Measurements from ENCODE around the gene SLC5A3.

SLC5A3 gene

DNA sequence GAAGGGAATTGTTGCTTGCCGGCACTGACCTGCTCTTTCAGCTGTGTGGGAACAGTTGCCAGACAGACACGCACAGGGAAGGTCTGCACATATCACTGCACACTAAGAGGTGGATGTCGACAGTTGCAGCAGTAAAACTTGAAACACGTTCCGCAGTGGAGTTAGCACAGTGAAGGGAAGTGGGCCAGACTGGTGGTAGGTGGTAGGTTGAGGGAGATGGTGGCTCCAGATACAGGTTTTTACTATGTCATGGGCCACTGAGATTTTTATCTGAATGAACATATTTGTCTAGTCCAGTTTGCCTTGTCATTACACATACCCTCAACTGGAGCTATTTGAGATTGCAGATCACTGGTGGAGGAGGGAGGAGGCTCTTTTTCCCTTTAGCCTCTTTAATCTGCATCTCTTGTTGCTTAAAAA, 13.5 kb downstream of the SLC5A3 start:
- H3K9ac ChIP-seq (ENCODE audit: low read length), result no peak overlapping the region
- peaks cover 36% of the 10 kb centered on the region for H3K4me1 ChIP-seq (ENCODE audit: control insufficient read depth, low read depth, low read length)
- H3K36me3 ChIP-seq (ENCODE audit: control insufficient read depth, low read depth, low read length), result no peaks in the 10 kb centered on the region

DNA sequence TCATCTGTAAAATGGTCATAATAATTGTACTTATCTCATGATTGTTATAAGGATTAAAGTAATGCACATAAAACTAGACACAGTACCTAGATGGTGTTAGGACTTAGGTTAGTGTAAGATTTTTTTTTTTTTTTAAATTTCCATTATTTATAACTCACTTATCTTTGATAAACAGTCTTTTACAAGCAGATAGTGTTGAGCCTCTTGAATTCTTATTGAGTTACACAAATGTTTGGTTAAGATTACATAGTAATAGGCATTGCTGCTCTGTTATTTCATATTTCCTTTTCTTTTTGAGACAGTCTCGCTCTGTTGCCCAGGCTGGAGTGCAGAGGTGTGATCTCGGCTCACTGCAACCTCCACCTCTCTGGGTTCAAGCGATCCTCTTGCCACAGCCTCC, 15.4 kb downstream of the SLC5A3 start:
- Histone ChIP-seq H3K4me3 (ENCODE audit: low read length) (no peak overlapping the region), H3K36me3 (ENCODE audit: control insufficient read depth, low read depth, low read length) (peaks cover under 1% of the 10 kb centered on the region), H3K27ac (ENCODE audit: low read length) (no peak overlapping the region), H3K9ac (ENCODE audit: low read length) (no peak overlapping the region), H3K9me3 (ENCODE audit: control insufficient read depth, low read depth, low read length) (no peaks in the 10 kb centered on the region), H3K27me3 (ENCODE audit: control insufficient read depth, insufficient read depth, low read length) (no peaks in the 10 kb centered on the region), H3K4me1 (ENCODE audit: control insufficient read depth, low read depth, low read length) (peaks cover 41% of the 10 kb centered on the region)

More for the DNA sequence above, 13.5 kb downstream of the SLC5A3 start:
- no peak overlapping the region for H3K27ac ChIP-seq (ENCODE audit: low read length)
- H3K27me3 ChIP-seq (ENCODE audit: control insufficient read depth, insufficient read depth, low read length), result no peaks in the 10 kb centered on the region
- H3K4me3 ChIP-seq (ENCODE audit: low read length), result no peak overlapping the region
- H3K9me3 ChIP-seq (ENCODE audit: control insufficient read depth, low read depth, low read length), result no peaks in the 10 kb centered on the region

DNA sequence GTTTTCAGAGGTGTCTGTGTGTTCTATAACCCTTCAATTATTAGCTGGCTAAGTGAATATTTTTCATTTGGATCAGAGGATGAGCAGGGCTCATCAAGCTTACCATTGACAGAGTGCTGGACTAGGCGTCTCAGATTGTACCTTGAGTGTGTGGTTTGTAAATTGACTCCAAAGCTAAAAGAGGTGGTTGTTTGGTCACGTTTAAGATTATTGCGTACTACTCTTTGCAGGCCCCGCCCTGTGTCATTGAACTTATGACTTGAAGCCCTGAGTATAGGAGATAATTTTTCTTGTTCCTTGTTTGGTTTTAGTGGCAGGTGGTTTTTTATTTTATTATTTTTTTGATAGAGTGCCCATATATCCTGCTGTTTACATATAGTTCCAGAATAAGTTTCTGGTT, 17.7 kb downstream of the SLC5A3 start:
- Histone ChIP-seq H3K27me3 (ENCODE audit: control insufficient read depth, insufficient read depth, low read length) (no peaks in the 10 kb centered on the region), H3K36me3 (ENCODE audit: control insufficient read depth, low read depth, low read length) (peaks cover 16% of the 10 kb centered on the region), H3K9me3 (ENCODE audit: control insufficient read depth, low read depth, low read length) (no peaks in the 10 kb centered on the region), H3K4me3 (ENCODE audit: low read length) (no peak overlapping the region), H3K4me1 (ENCODE audit: control insufficient read depth, low read depth, low read length) (peaks cover 21% of the 10 kb centered on the region), H3K9ac (ENCODE audit: low read length) (no peak overlapping the region), H3K27ac (ENCODE audit: low read length) (no peak overlapping the region)

DNA sequence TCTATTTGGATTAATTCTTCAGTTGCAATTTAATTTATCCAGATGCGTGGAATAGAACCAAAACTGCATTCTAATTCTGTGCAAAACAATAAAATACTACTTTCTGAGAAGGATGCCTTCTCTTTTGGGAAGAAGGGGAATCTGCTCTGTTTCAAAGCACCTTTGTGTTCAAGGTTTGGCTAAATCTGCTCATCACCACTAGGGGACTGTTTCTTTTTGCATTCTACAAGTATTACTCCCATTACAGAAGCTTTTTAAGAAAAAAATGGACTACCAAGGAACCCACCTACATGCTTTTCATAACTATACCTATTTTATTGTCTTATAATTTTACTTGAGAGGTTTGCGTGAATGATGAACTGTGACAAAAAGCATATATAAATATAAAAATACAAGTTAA, 18.2 kb downstream of the SLC5A3 start:
- Histone ChIP-seq H3K36me3 (ENCODE audit: control insufficient read depth, low read depth, low read length) (peaks cover 18% of the 10 kb centered on the region), H3K27me3 (ENCODE audit: control insufficient read depth, insufficient read depth, low read length) (no peaks in the 10 kb centered on the region), H3K9ac (ENCODE audit: low read length) (no peak overlapping the region), H3K4me3 (ENCODE audit: low read length) (no peak overlapping the region), H3K27ac (ENCODE audit: low read length) (no peak overlapping the region), H3K4me1 (ENCODE audit: control insufficient read depth, low read depth, low read length) (peaks cover 17% of the 10 kb centered on the region), H3K9me3 (ENCODE audit: control insufficient read depth, low read depth, low read length) (no peaks in the 10 kb centered on the region)

DNA sequence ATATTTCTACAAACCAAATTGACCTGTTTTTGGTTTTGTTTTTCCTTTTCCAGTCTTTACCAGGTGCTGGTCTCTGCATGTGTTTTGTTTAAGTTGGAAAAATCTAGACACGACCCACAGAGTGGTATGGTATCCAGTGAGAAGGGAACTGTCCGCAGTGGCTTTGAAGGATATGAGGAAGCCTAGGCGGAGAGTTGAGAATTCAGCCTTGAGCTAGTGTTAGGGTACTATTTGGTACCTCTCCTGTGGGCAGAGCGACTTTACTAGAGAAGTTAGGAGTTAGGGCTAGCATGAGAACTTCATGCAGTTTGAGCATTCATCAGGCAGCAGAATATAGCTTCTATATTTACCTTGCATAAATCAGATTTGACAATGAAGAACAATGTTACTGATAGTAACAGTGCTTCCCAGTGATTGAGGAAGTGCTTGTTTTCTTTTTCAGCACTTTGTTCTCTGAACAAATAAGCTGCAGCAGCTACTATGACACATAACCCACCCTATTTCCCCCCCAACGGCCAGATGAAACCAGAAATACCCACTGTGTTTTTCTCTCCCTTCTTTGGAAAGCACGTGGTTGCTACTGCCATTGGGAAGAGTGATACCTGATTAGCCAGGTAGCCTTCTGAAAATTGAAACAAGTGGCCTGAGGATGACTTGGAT, 19.0 kb downstream of the SLC5A3 start:
- H3K9me3 ChIP-seq (ENCODE audit: control insufficient read depth, low read depth, low read length), result no peaks in the 10 kb centered on the region
- no peaks in the 10 kb centered on the region for H3K27me3 ChIP-seq (ENCODE audit: control insufficient read depth, insufficient read depth, low read length)
- H3K9ac ChIP-seq (ENCODE audit: low read length), result no peak overlapping the region
- peaks cover 18% of the 10 kb centered on the region for H3K36me3 ChIP-seq (ENCODE audit: control insufficient read depth, low read depth, low read length)
- H3K4me1 ChIP-seq (ENCODE audit: control insufficient read depth, low read depth, low read length), result peaks cover 16% of the 10 kb centered on the region
- no peak overlapping the region for H3K27ac ChIP-seq (ENCODE audit: low read length)
- no peak overlapping the region for H3K4me3 ChIP-seq (ENCODE audit: low read length)

DNA sequence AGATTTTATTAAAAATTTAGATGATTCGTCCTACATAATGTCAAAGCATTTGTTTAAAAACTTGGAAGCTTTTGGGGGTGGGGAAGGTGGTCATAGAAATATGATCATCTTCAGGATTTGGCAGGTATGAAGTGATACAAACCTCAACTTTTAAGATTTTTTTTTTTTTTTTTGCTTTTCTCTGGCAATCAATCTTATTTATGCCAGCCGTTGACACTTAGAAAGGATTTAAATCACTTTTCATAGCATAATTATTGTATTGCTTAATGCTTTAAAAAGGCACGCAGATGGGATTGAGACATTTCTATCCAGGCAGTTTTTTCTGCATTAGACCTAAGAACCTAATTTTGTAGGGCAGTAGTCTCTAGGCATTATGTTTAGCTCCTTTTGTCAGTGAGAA, 19.7 kb downstream of the SLC5A3 start:
- Histone ChIP-seq H3K4me1 (ENCODE audit: control insufficient read depth, low read depth, low read length) (peaks cover 10% of the 10 kb centered on the region), H3K9ac (ENCODE audit: low read length) (no peak overlapping the region), H3K27me3 (ENCODE audit: control insufficient read depth, insufficient read depth, low read length) (no peaks in the 10 kb centered on the region), H3K27ac (ENCODE audit: low read length) (no peak overlapping the region), H3K9me3 (ENCODE audit: control insufficient read depth, low read depth, low read length) (no peaks in the 10 kb centered on the region), H3K36me3 (ENCODE audit: control insufficient read depth, low read depth, low read length) (peaks cover 18% of the 10 kb centered on the region), H3K4me3 (ENCODE audit: low read length) (no peak overlapping the region)

DNA sequence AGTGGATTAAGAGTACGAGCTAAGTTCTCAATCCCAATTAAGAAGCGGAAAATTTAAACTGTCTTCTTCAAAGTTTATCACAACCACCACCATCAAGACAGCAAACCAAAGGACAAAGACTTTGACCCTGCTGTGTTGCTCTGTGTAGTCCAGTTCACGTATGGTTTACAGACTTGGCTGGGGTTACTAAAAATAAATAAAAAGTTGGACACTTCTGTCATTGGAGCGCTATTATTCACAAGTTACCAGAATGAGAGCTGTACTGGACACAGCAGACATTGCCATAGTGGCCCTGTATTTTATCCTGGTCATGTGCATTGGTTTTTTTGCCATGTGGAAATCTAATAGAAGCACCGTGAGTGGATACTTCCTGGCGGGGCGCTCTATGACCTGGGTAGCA, 21.6 kb downstream of the SLC5A3 start:
- Histone ChIP-seq H3K27me3 (ENCODE audit: control insufficient read depth, insufficient read depth, low read length) (no peaks in the 10 kb centered on the region), H3K9me3 (ENCODE audit: control insufficient read depth, low read depth, low read length) (no peaks in the 10 kb centered on the region), H3K36me3 (ENCODE audit: control insufficient read depth, low read depth, low read length) (peaks cover 18% of the 10 kb centered on the region), H3K27ac (ENCODE audit: low read length) (no peak overlapping the region), H3K4me1 (ENCODE audit: control insufficient read depth, low read depth, low read length) (peaks cover 19% of the 10 kb centered on the region), H3K4me3 (ENCODE audit: low read length) (no peak overlapping the region), H3K9ac (ENCODE audit: low read length) (no peak overlapping the region)

DNA sequence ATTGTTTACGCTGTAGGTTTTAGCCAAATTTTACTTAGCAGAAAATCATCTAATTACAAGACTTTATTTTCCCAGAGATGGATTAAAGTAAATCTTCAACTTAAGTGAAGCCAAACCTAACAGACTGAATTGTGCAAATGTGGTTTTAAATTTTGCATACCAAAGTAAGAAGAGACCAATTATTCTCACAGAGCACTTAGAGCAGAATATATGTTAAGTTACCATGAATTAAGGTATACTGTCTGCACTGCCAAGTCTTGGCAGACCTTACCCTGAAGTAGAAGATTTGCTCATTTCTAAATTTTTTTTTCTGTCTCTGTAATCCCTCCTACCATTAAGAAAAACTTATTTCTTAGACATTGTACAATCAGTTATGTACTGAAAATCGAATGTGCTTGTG, 24.1 kb downstream of the SLC5A3 start:
- Histone ChIP-seq H3K4me1 (ENCODE audit: control insufficient read depth, low read depth, low read length) (peaks cover 28% of the 10 kb centered on the region), H3K9ac (ENCODE audit: low read length) (no peak overlapping the region), H3K4me3 (ENCODE audit: low read length) (no peak overlapping the region), H3K27me3 (ENCODE audit: control insufficient read depth, insufficient read depth, low read length) (no peaks in the 10 kb centered on the region), H3K36me3 (ENCODE audit: control insufficient read depth, low read depth, low read length) (peaks cover 18% of the 10 kb centered on the region), H3K9me3 (ENCODE audit: control insufficient read depth, low read depth, low read length) (no peaks in the 10 kb centered on the region), H3K27ac (ENCODE audit: low read length) (no peak overlapping the region)

DNA sequence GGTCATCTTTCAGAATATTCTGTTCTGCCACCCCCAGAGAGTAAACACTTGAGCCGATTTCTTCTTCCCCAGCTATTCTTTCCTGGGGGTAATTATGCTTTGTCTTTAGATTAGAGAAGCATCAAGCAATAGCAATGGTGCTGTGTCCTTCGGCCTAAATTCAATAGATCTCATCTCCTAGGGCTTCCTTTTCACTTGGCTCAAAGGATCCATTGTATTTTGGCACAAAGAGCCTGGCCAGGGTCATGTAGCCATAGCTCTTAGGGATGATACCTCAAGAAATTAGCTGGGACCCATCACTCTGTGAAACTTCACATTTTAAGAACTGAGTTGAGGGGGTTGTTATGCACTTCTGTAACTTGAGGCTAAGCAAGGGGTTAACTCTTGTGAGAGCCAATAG, 27.0 kb downstream of the SLC5A3 start:
- no peaks in the 10 kb centered on the region for H3K9me3 ChIP-seq (ENCODE audit: control insufficient read depth, low read depth, low read length)
- H3K27ac ChIP-seq (ENCODE audit: low read length), result no peak overlapping the region
- no peaks in the 10 kb centered on the region for H3K27me3 ChIP-seq (ENCODE audit: control insufficient read depth, insufficient read depth, low read length)
- H3K9ac ChIP-seq (ENCODE audit: low read length), result no peak overlapping the region
- peaks cover 25% of the 10 kb centered on the region for H3K4me1 ChIP-seq (ENCODE audit: control insufficient read depth, low read depth, low read length)
- peaks cover 10% of the 10 kb centered on the region for H3K36me3 ChIP-seq (ENCODE audit: control insufficient read depth, low read depth, low read length)
- no peak overlapping the region for H3K4me3 ChIP-seq (ENCODE audit: low read length)

DNA sequence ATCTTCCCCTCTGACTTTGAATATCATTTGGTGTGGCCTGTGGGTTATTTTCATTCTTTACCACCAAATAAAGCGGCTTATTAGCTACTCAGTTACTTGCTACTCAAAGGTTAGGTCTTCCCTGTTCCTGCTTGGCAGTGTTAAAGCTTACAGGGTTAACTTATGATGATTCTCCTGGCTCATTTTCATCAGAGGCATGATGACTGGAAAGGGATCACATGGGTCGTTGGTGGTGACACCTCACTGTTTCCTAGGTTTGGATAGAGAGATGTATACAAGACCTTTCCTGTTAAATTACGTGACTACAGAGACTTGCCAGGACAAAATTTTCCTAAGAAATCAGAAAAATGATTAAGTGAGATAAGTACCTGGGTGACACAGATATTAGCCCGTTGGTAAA, 27.4 kb downstream of the SLC5A3 start:
- H3K36me3 ChIP-seq (ENCODE audit: control insufficient read depth, low read depth, low read length), result peaks cover 5% of the 10 kb centered on the region
- peaks cover 25% of the 10 kb centered on the region for H3K4me1 ChIP-seq (ENCODE audit: control insufficient read depth, low read depth, low read length)
- no peak overlapping the region for H3K27ac ChIP-seq (ENCODE audit: low read length)
- no peaks in the 10 kb centered on the region for H3K9me3 ChIP-seq (ENCODE audit: control insufficient read depth, low read depth, low read length)
- no peaks in the 10 kb centered on the region for H3K27me3 ChIP-seq (ENCODE audit: control insufficient read depth, insufficient read depth, low read length)
- no peak overlapping the region for H3K4me3 ChIP-seq (ENCODE audit: low read length)
- no peak overlapping the region for H3K9ac ChIP-seq (ENCODE audit: low read length)

DNA sequence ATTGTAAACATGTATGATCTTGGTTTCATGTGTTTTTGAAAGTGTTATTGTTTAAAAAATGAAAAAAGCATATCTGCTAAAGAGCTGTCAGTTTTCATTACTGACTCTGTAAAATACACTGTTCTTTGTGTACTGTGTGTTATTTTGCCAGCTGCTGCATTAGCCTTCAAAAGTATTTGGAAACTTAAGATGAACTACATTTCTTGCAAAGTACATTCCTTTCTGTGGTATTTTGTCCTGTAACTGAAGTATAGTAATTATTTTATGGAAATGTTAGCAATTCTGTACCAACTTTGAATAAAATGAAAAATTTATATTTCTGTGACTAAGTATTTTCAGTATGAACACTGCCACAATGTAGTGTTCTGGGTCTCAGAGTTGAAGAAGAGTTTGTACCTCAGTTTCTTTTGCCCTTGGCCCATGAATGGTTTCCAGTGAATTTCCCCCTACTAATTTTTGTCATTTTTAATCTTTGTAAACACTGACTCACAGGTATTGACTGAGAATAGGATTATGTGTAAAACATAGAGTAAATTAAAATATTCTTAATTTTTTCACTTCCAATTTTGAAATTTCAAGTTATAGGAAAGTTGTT, 32.7 kb downstream of the SLC5A3 start:
- no peak overlapping the region for H3K27ac ChIP-seq (ENCODE audit: low read length)
- H3K9me3 ChIP-seq (ENCODE audit: control insufficient read depth, low read depth, low read length), result no peaks in the 10 kb centered on the region
- H3K9ac ChIP-seq (ENCODE audit: low read length), result no peak overlapping the region
- peaks cover 5% of the 10 kb centered on the region for H3K4me1 ChIP-seq (ENCODE audit: control insufficient read depth, low read depth, low read length)
- H3K4me3 ChIP-seq (ENCODE audit: low read length), result no peak overlapping the region
- no peaks in the 10 kb centered on the region for H3K27me3 ChIP-seq (ENCODE audit: control insufficient read depth, insufficient read depth, low read length)
- no peaks in the 10 kb centered on the region for H3K36me3 ChIP-seq (ENCODE audit: control insufficient read depth, low read depth, low read length)

DNA sequence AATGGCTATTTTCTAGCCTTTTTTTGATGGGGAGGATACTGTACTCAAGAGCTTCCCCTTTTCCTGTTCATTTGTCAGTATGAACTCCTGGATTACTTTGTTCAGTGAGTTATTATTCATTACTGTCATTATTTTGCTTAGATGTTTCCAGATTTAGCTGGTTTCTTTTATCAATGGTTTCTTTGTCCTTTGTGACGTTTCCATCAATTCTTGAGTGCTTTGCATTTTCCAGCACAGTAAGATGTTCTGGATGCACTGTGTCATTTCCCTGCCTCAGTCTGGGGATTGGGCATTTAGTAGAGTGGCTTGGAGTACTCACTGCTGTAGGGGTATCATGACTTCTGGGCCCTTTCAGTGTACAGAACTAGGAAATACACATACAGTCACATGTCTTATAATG, 34.2 kb downstream of the SLC5A3 start:
- Histone ChIP-seq H3K9ac (ENCODE audit: low read length) (no peak overlapping the region), H3K27ac (ENCODE audit: low read length) (no peak overlapping the region), H3K4me3 (ENCODE audit: low read length) (no peak overlapping the region), H3K36me3 (ENCODE audit: control insufficient read depth, low read depth, low read length) (no peaks in the 10 kb centered on the region), H3K4me1 (ENCODE audit: control insufficient read depth, low read depth, low read length) (no peaks in the 10 kb centered on the region), H3K9me3 (ENCODE audit: control insufficient read depth, low read depth, low read length) (no peaks in the 10 kb centered on the region), H3K27me3 (ENCODE audit: control insufficient read depth, insufficient read depth, low read length) (no peaks in the 10 kb centered on the region)

Data from iPS-18a (cell line).